ENCODE measurements around the gene SLC39A11.

GRCh38 chr17:72756256-72756655 lies 336.2 kb downstream of the SLC39A11 start:
- no peak for TF ChIP-seq EZH2 (IDR thresholded peaks at IDR 0.05; ENCODE audit: borderline replicate concordance, low read length)
- TF ChIP-seq, protein P1, sequence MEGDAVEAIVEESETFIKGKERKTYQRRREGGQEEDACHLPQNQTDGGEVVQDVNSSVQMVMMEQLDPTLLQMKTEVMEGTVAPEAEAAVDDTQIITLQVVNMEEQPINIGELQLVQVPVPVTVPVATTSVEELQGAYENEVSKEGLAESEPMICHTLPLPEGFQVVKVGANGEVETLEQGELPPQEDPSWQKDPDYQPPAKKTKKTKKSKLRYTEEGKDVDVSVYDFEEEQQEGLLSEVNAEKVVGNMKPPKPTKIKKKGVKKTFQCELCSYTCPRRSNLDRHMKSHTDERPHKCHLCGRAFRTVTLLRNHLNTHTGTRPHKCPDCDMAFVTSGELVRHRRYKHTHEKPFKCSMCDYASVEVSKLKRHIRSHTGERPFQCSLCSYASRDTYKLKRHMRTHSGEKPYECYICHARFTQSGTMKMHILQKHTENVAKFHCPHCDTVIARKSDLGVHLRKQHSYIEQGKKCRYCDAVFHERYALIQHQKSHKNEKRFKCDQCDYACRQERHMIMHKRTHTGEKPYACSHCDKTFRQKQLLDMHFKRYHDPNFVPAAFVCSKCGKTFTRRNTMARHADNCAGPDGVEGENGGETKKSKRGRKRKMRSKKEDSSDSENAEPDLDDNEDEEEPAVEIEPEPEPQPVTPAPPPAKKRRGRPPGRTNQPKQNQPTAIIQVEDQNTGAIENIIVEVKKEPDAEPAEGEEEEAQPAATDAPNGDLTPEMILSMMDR (conservative IDR thresholded peaks at IDR 0.05 in 1 of 2, IDR thresholded peaks at IDR 0.05 in 1 of 2; ENCODE audit: extremely low read depth in 1 of 2, insufficient read depth in 1 of 2, low read depth in 1 of 2, low read length in 2 of 2), result no peak
